Adrenal gland (tissue), 5 donors: Measurements from ENCODE around the gene HK2.

Source experiments
- CTCF ChIP-seq, 6 experiments: fragments of 450-650 bp in 4 of 6; fragments of 200-600 bp in 2 of 6; sonication (generic) in 1 of 6; IDR thresholded peaks; 1 replicate in 5 of 6; 2 replicates in 1 of 6; pipeline versions ENCODE4 v1.5.1 to v1.8.0; 2016 to 2021; ENCODE audit warnings: antibody characterized with exemption in 6 of 6, mild to moderate bottlenecking in 2 of 6, moderate library complexity in 1 of 6
- POLR2A ChIP-seq, 2 donors: fragments of 450-650 bp; IDR thresholded peaks; one replicate each; pipeline ENCODE4 v1.6.1; 2017; ENCODE audit warnings: antibody characterized with exemption in 2 of 2, mild to moderate bottlenecking in 2 of 2, moderate library complexity in 1 of 2
- donor health status: DM: no; HTN: no; CAD: no.

GRCh38 chr2:74942263-74942662 lies 108.3 kb downstream of the HK2 start:
- TF ChIP-seq CTCF (IDR thresholded peaks at IDR 0.05) = no peak
- no peak for TF ChIP-seq POLR2A (IDR thresholded peaks at IDR 0.05)
